Stomach smooth muscle (tissue), 2 donors: ENCODE results near the gene CLCN7.
"Not testable (repeated sequence)": the region's sequence is repeated elsewhere in the genome, so short reads cannot be mapped to it uniquely, and the experiment has no call there.

Experiments
- H3K27ac ChIP-seq: one replicate; pipeline ENCODE4 v1.7.0; 2013; ENCODE audit warnings: mild to moderate bottlenecking, low read length, inconsistent platforms
- H3K27me3 ChIP-seq, 2 donors: one replicate each; pipeline ENCODE4 v1.7.0; 2013; ENCODE audit warnings: low read length in 2 of 2; ENCODE audit not compliant: insufficient read depth in 2 of 2, control insufficient read depth in 1 of 2
- H3K36me3 ChIP-seq, 2 donors: one replicate each; pipeline ENCODE4 v1.7.0; 2013; ENCODE audit warnings: low read length in 2 of 2; ENCODE audit not compliant: control insufficient read depth in 2 of 2, insufficient read depth in 2 of 2
- H3K4me1 ChIP-seq: one replicate; pipeline ENCODE4 v1.7.0; 2013; ENCODE audit warnings: low read length; ENCODE audit not compliant: control insufficient read depth, insufficient read depth
- H3K4me3 ChIP-seq, 2 donors: one replicate each; pipeline ENCODE4 v1.7.0; 2013; ENCODE audit warnings: low read length in 2 of 2
- H3K9ac ChIP-seq, 2 donors: one replicate each; pipeline ENCODE4 v1.7.0; 2013; ENCODE audit warnings: low read length in 2 of 2, mild to moderate bottlenecking in 1 of 2
- H3K9me3 ChIP-seq, 2 donors: one replicate each; pipeline ENCODE4 v1.7.0; 2013; ENCODE audit warnings: low read length in 2 of 2; ENCODE audit not compliant: control insufficient read depth in 2 of 2
- donor health status: healthy.
- donor health status: Pancreatic carcinoma.

CLCN7 gene

GRCh38 chr16:1443403-1443973, 31.3 kb downstream of the CLCN7 start:
- H3K27me3 ChIP-seq = no peaks in the 10 kb centered on the region
- no peak overlapping the region for H3K27ac ChIP-seq
- H3K9me3 ChIP-seq = no peaks in the 10 kb centered on the region
- H3K9ac ChIP-seq = no peak overlapping the region
- H3K4me3 ChIP-seq = no peak overlapping the region
- no peaks in the 10 kb centered on the region for H3K4me1 ChIP-seq
- peaks cover 0 to 8% of the 10 kb centered on the region in 2 donors for H3K36me3 ChIP-seq

GRCh38 chr16:1442697-1443096, 32.1 kb downstream of the CLCN7 start:
- no peak overlapping the region for H3K27ac ChIP-seq
- no peaks in the 10 kb centered on the region for H3K27me3 ChIP-seq
- H3K9ac ChIP-seq = no peak overlapping the region
- H3K9me3 ChIP-seq = no peaks in the 10 kb centered on the region
- no peak overlapping the region for H3K4me3 ChIP-seq
- no peaks in the 10 kb centered on the region for H3K4me1 ChIP-seq
- peaks cover 0 to 6% of the 10 kb centered on the region in 2 donors for H3K36me3 ChIP-seq

GRCh38 chr16:1441391-1441829, 33.4 kb downstream of the CLCN7 start:
- Histone ChIP-seq H3K27ac (no peak overlapping the region), H3K9me3 (no peaks in the 10 kb centered on the region), H3K36me3 (peaks cover 0 to 6% of the 10 kb centered on the region in 2 donors), H3K27me3 (no peaks in the 10 kb centered on the region), H3K9ac (no peak overlapping the region), H3K4me3 (no peak overlapping the region), H3K4me1 (no peaks in the 10 kb centered on the region)

- not testable (repeated sequence) for H3K36me3 ChIP-seq, H3K4me3 ChIP-seq, H3K27me3 ChIP-seq, H3K9ac ChIP-seq, H3K9me3 ChIP-seq, H3K27ac ChIP-seq, H3K4me1 ChIP-seq
These were observed 35.1 kb downstream of the CLCN7 start for GRCh38 chr16:1439699-1440074.

- Histone ChIP-seq H3K27ac (no peak overlapping the region), H3K4me3 (no peak overlapping the region), H3K4me1 (no peaks in the 10 kb centered on the region), H3K36me3 (no peaks in the 10 kb centered on the region), H3K9ac (no peak overlapping the region), H3K9me3 (no peaks in the 10 kb centered on the region), H3K27me3 (no peaks in the 10 kb centered on the region)
These were observed 35.6 kb downstream of the CLCN7 start for GRCh38 chr16:1439058-1439698.

- H3K27ac ChIP-seq = no peak overlapping the region
- H3K4me3 ChIP-seq = no peak overlapping the region
- H3K36me3 ChIP-seq = no peaks in the 10 kb centered on the region
- H3K27me3 ChIP-seq = peaks cover 0 to 2% of the 10 kb centered on the region in 2 donors
- H3K4me1 ChIP-seq = no peaks in the 10 kb centered on the region
- no peak overlapping the region for H3K9ac ChIP-seq
- H3K9me3 ChIP-seq = no peaks in the 10 kb centered on the region
These were observed 36.4 kb downstream of the CLCN7 start for GRCh38 chr16:1438229-1439057.

GRCh38 chr16:1437606-1438005, 37.2 kb downstream of the CLCN7 start:
- Histone ChIP-seq H3K27me3 (peaks cover 0 to 2% of the 10 kb centered on the region in 2 donors), H3K9me3 (no peaks in the 10 kb centered on the region), H3K4me1 (no peaks in the 10 kb centered on the region), H3K27ac (no peak overlapping the region), H3K36me3 (no peaks in the 10 kb centered on the region), H3K4me3 (no peak overlapping the region), H3K9ac (no peak overlapping the region)

- no peaks in the 10 kb centered on the region for H3K9me3 ChIP-seq
- H3K4me3 ChIP-seq = no peak overlapping the region
- peaks cover 0 to 2% of the 10 kb centered on the region in 2 donors for H3K27me3 ChIP-seq
- H3K9ac ChIP-seq = no peak overlapping the region
- H3K27ac ChIP-seq = no peak overlapping the region
- no peaks in the 10 kb centered on the region for H3K4me1 ChIP-seq
- H3K36me3 ChIP-seq = no peaks in the 10 kb centered on the region
These were observed 38.0 kb downstream of the CLCN7 start for GRCh38 chr16:1436731-1437355.

- no peaks in the 10 kb centered on the region for H3K36me3 ChIP-seq
- H3K4me3 ChIP-seq = no peak overlapping the region
- peaks cover 0 to 2% of the 10 kb centered on the region in 2 donors for H3K27me3 ChIP-seq
- H3K9ac ChIP-seq = no peak overlapping the region
- no peak overlapping the region for H3K27ac ChIP-seq
- no peaks in the 10 kb centered on the region for H3K9me3 ChIP-seq
- H3K4me1 ChIP-seq = no peaks in the 10 kb centered on the region
These were observed 38.7 kb downstream of the CLCN7 start for GRCh38 chr16:1435921-1436697.
